ENCODE results near the gene ANKRD11. TPM values are rescaled to one million over a fixed set of nuclear protein-coding genes. Genes with fewer than 3 reads are reported as not detected.
"Not testable (repeated sequence)": the region's sequence is repeated elsewhere in the genome, so short reads cannot be mapped to it uniquely, and the experiment has no call there.

The ANKRD11 gene
- total RNA-seq, 1 donor, result 97.4 TPM

- peaks cover 69% of the 10 kb centered on the region for H4K20me1 ChIP-seq (ENCODE audit: insufficient read depth, low read length)
- H3K4me2 ChIP-seq (ENCODE audit: insufficient read depth, low read length), result no peak overlapping the region
- no peaks in the 10 kb centered on the region for H3K27me3 ChIP-seq (ENCODE audit: insufficient read depth, low read length)
- H3K27ac ChIP-seq (ENCODE audit: low read depth, low read length), result no peak overlapping the region
- no peak for TF ChIP-seq CTCF (IDR thresholded peaks at IDR 0.05; ENCODE audit: extremely low read depth, low read depth, low read length)
- peaks cover 85% of the 10 kb centered on the region for H3K79me2 ChIP-seq (ENCODE audit: insufficient read depth, low read length)
- H3K4me3 ChIP-seq (ENCODE audit: insufficient read depth, low read length), result no peak overlapping the region
- H3K36me3 ChIP-seq (ENCODE audit: insufficient read depth, low read length), result peaks cover 8% of the 10 kb centered on the region
- H3K4me1 ChIP-seq (ENCODE audit: insufficient read depth, low read length), result peaks cover 37% of the 10 kb centered on the region
- DNase-seq (ENCODE audit: insufficient read length, low spot score, missing footprints), result no peak
- no peaks in the 10 kb centered on the region for H3K9me3 ChIP-seq (ENCODE audit: low read depth, low read length)
- no peak overlapping the region for H2AFZ ChIP-seq (ENCODE audit: low read length)
Observed at GRCh38 chr16:89425523-89425922, 64.8 kb downstream of the ANKRD11 start.

GRCh38 chr16:89423681-89424260 is 66.6 kb downstream of the ANKRD11 start:
- Histone ChIP-seq H4K20me1 (ENCODE audit: insufficient read depth, low read length) (peaks cover 81% of the 10 kb centered on the region), H2AFZ (ENCODE audit: low read length) (no peak overlapping the region), H3K4me1 (ENCODE audit: insufficient read depth, low read length) (peaks cover 40% of the 10 kb centered on the region), H3K4me2 (ENCODE audit: insufficient read depth, low read length) (peak overlapping the region; percentile 77), H3K27me3 (ENCODE audit: insufficient read depth, low read length) (no peaks in the 10 kb centered on the region), H3K36me3 (ENCODE audit: insufficient read depth, low read length) (peaks cover 11% of the 10 kb centered on the region), H3K9me3 (ENCODE audit: low read depth, low read length) (no peaks in the 10 kb centered on the region), H3K27ac (ENCODE audit: low read depth, low read length) (peak overlapping the region; percentile 98), H3K79me2 (ENCODE audit: insufficient read depth, low read length) (peaks cover 98% of the 10 kb centered on the region), H3K4me3 (ENCODE audit: insufficient read depth, low read length) (peak overlapping the region; percentile 30)
- DNase-seq (ENCODE audit: insufficient read length, low spot score, missing footprints), result no peak
- no peak for TF ChIP-seq CTCF (IDR thresholded peaks at IDR 0.05; ENCODE audit: extremely low read depth, low read depth, low read length)

- peaks cover 86% of the 10 kb centered on the region for H4K20me1 ChIP-seq (ENCODE audit: insufficient read depth, low read length)
- H3K4me1 ChIP-seq (ENCODE audit: insufficient read depth, low read length), result peaks cover 40% of the 10 kb centered on the region
- H3K4me3 ChIP-seq (ENCODE audit: insufficient read depth, low read length), result peak overlapping the region; percentile 30
- peaks cover 14% of the 10 kb centered on the region for H3K36me3 ChIP-seq (ENCODE audit: insufficient read depth, low read length)
- H3K79me2 ChIP-seq (ENCODE audit: insufficient read depth, low read length), result peaks cover 98% of the 10 kb centered on the region
- no peaks in the 10 kb centered on the region for H3K27me3 ChIP-seq (ENCODE audit: insufficient read depth, low read length)
- H3K4me2 ChIP-seq (ENCODE audit: insufficient read depth, low read length), result peak overlapping the region; percentile 77
- H2AFZ ChIP-seq (ENCODE audit: low read length), result no peak overlapping the region
- no peaks in the 10 kb centered on the region for H3K9me3 ChIP-seq (ENCODE audit: low read depth, low read length)
- no peak for TF ChIP-seq CTCF (IDR thresholded peaks at IDR 0.05; ENCODE audit: extremely low read depth, low read depth, low read length)
- H3K27ac ChIP-seq (ENCODE audit: low read depth, low read length), result peak overlapping the region; percentile 98
- peak; percentile 89 for DNase-seq (ENCODE audit: insufficient read length, low spot score, missing footprints)
Observed at GRCh38 chr16:89422905-89423630, 67.3 kb downstream of the ANKRD11 start.

GRCh38 chr16:89422527-89422904 is 67.8 kb downstream of the ANKRD11 start:
- Histone ChIP-seq H3K27ac (ENCODE audit: low read depth, low read length) (peak overlapping the region; percentile 98), H3K4me2 (ENCODE audit: insufficient read depth, low read length) (peak overlapping the region; percentile 77), H3K4me3 (ENCODE audit: insufficient read depth, low read length) (peak overlapping the region; percentile 30), H3K79me2 (ENCODE audit: insufficient read depth, low read length) (peaks cover 98% of the 10 kb centered on the region), H2AFZ (ENCODE audit: low read length) (no peak overlapping the region), H3K4me1 (ENCODE audit: insufficient read depth, low read length) (peaks cover 37% of the 10 kb centered on the region), H4K20me1 (ENCODE audit: insufficient read depth, low read length) (peaks cover 92% of the 10 kb centered on the region), H3K9me3 (ENCODE audit: low read depth, low read length) (no peaks in the 10 kb centered on the region), H3K27me3 (ENCODE audit: insufficient read depth, low read length) (no peaks in the 10 kb centered on the region), H3K36me3 (ENCODE audit: insufficient read depth, low read length) (peaks cover 19% of the 10 kb centered on the region)
- DNase-seq (ENCODE audit: insufficient read length, low spot score, missing footprints), result peak; percentile 95
- TF ChIP-seq CTCF (IDR thresholded peaks at IDR 0.05; ENCODE audit: extremely low read depth, low read depth, low read length), result no peak

GRCh38 chr16:89421300-89421699 is 69.1 kb downstream of the ANKRD11 start:
- not testable (repeated sequence) for H3K9me3 ChIP-seq (ENCODE audit: low read depth, low read length); DNase-seq (ENCODE audit: insufficient read length, low spot score, missing footprints); H3K4me2 ChIP-seq (ENCODE audit: insufficient read depth, low read length); H3K4me3 ChIP-seq (ENCODE audit: insufficient read depth, low read length); H3K27me3 ChIP-seq (ENCODE audit: insufficient read depth, low read length); H2AFZ ChIP-seq (ENCODE audit: low read length)
- peaks cover 90% of the 10 kb centered on the region for H4K20me1 ChIP-seq (ENCODE audit: insufficient read depth, low read length)
- peaks cover 35% of the 10 kb centered on the region for H3K4me1 ChIP-seq (ENCODE audit: insufficient read depth, low read length)
- peak overlapping the region; percentile 98 for H3K27ac ChIP-seq (ENCODE audit: low read depth, low read length)
- H3K36me3 ChIP-seq (ENCODE audit: insufficient read depth, low read length), result peaks cover 22% of the 10 kb centered on the region
- H3K79me2 ChIP-seq (ENCODE audit: insufficient read depth, low read length), result peaks cover 98% of the 10 kb centered on the region
